ENCODE data around the gene BFSP2. TPM values are rescaled to one million over a fixed set of nuclear protein-coding genes. Genes with fewer than 3 reads are reported as not detected.

The BFSP2 gene
- total and polyA plus RNA-seq, 2 of the 13 experiments (the other 11 are each of a cell fraction or from before 2014, with no cell fraction given) = not detected

GRCh38 chr3:133443649-133444422 is 44.0 kb downstream of the BFSP2 start:
- Histone ChIP-seq H3K36me3 (replicated peaks in 1 of 2; ENCODE audit: control insufficient read depth in 1 of 2, insufficient read depth in 2 of 2, low read length in 2 of 2) (no peaks in the 10 kb centered on the region), H3K9me3 (ENCODE audit: low read length) (no peaks in the 10 kb centered on the region), H3K4me2 (ENCODE audit: low read depth, low read length) (no peak overlapping the region), H3K4me3 (replicated peaks in 1 of 3; ENCODE audit: insufficient read depth in 1 of 3, low read depth in 2 of 3, low read length in 3 of 3) (no peak overlapping the region), H3K4me1 (ENCODE audit: insufficient read depth, low read length) (peaks cover 31% of the 10 kb centered on the region), H3K9ac (ENCODE audit: insufficient read depth, low read depth, low read length) (no peak overlapping the region), H3K27me3 (ENCODE audit: control insufficient read depth in 1 of 2, insufficient read depth in 2 of 2, low read length in 2 of 2) (no peaks in the 10 kb centered on the region), H2AFZ (ENCODE audit: low read length) (no peak overlapping the region), H4K20me1 (ENCODE audit: insufficient read depth, low read length) (no peaks in the 10 kb centered on the region), H3K79me2 (ENCODE audit: insufficient read depth, low read length) (no peaks in the 10 kb centered on the region), H3K27ac (ENCODE audit: extremely low read length, insufficient read depth, low read length) (no peak overlapping the region)
- intact Hi-C loops (cut with micrococcal nuclease; ENCODE audit: unreplicated experiment) (loop anchor here (5.0 kb wide), 1 partner anchor 133 kb away; no protein-coding TSS in a partner anchor), in situ Hi-C loops (cut with HindIII; ENCODE audit: extremely low pct_ligation_motif_present, low pct_unique_long_range_greater_than_20kb) (no loop called here)
- no TSS peak for BruUV-seq (replicated peaks)
- ATAC-seq (no peak), FAIRE-seq (no peak), DNase-seq (ENCODE audit: low spot score) (peak; percentile 44)
- WGBS (ENCODE audit: low lambda C conversion rate) = 22% methylated on average over 5 of the region's 5 CpGs
- POLR2A ChIA-PET = no interaction called here
- CTCF ChIA-PET (ENCODE audit: low intra/inter-chr PET ratio, low total read pairs) = no interaction called here
- TF ChIP-seq ARID5B (CRISPR knock-in tag; IDR thresholded peaks at IDR 0.05) = 0 out of 2 replicates have a peak, but pooled peaks have one; percentile 12
- TF ChIP-seq ZNF280D (CRISPR knock-in tag; IDR thresholded peaks at IDR 0.05) = no peak
- TF ChIP-seq CEBPG (CRISPR knock-in tag; IDR thresholded peaks at IDR 0.05) = 0 out of 2 replicates have a peak, but pooled peaks have one; percentile 19
- no peak for TF ChIP-seq ZNF292 (CRISPR knock-in tag; IDR thresholded peaks at IDR 0.05; ENCODE audit: borderline replicate concordance, low read depth)
- TF ChIP-seq EP300 (IDR thresholded peaks at IDR 0.05; ENCODE audit: low read depth in 2 of 2, low read length in 2 of 2) = 0 out of 4 replicates have a peak, but pooled peaks of 1 of the 2 experiments have one; percentile 33
- no peak for TF ChIP-seq EP300 (CRISPR knock-in tag; IDR thresholded peaks at IDR 0.05; ENCODE audit: borderline replicate concordance)
- TF ChIP-seq GATAD2A (CRISPR knock-in tag; IDR thresholded peaks at IDR 0.05) = 0 out of 2 replicates have a peak, but pooled peaks have one; percentile 30
- no peak for TF ChIP-seq FOXA1 (IDR thresholded peaks at IDR 0.05)
- TF ChIP-seq FOXA1 (CRISPR knock-in tag; IDR thresholded peaks at IDR 0.05) = peak; percentile 70
- no peak for TF ChIP-seq ZNF343 (CRISPR knock-in tag; IDR thresholded peaks at IDR 0.05)
- peak; percentile 67 for TF ChIP-seq MAFF (IDR thresholded peaks at IDR 0.05; ENCODE audit: low read depth, low read length)
- TF ChIP-seq YY1 (IDR thresholded peaks at IDR 0.05; ENCODE audit: insufficient read depth, insufficient replicate concordance, low read depth, low read length) = no peak
- TF ChIP-seq CEBPB (IDR thresholded peaks at IDR 0.05; ENCODE audit: borderline replicate concordance, low read depth, low read length) = peak; percentile 17; the same call in 1 of the 2 replicates
- no peak for TF ChIP-seq PHF20 (CRISPR knock-in tag; IDR thresholded peaks at IDR 0.05)
- TF ChIP-seq FOXA3 (CRISPR knock-in tag; IDR thresholded peaks at IDR 0.05) = peak; percentile 73; the same call in 1 of the 2 replicates
- peak; percentile 63 to 73 for TF ChIP-seq MAFK (conservative IDR thresholded peaks at IDR 0.05 in 1 of 2, IDR thresholded peaks at IDR 0.05 in 1 of 2; ENCODE audit: low read length in 2 of 2)
- TF ChIP-seq SOX13 (IDR thresholded peaks at IDR 0.05) = no peak
- TF ChIP-seq SOX13 (CRISPR knock-in tag; conservative IDR thresholded peaks at IDR 0.05 in 1 of 2, IDR thresholded peaks at IDR 0.05 in 1 of 2) = peak in 1 of 2 experiments; percentile 73; a peak in 2 of 4 replicates
- no peak for TF ChIP-seq RFX3 (CRISPR knock-in tag; IDR thresholded peaks at IDR 0.05)
